T47D (cell line): ENCODE measurements around the gene CPLX4.

ENCODE experiments used
- DNase-seq, 2 experiments: peaks; one replicate each; pipeline versions ENCODE4 v3.0.0 to v3.0.0-alpha.2; 2011 to 2012; ENCODE audit warnings: low read depth in 1 of 2, low spot score in 1 of 2
- JUND ChIP-seq: IDR thresholded peaks from 2 replicates; pipeline ENCODE4 v1.6.1; 2012; ENCODE audit warnings: low read depth
- in situ Hi-C: cut with HindIII; loops from 2 replicates; pipeline ENCODE4 v1.10.0; 2016; ENCODE audit warnings: low sequenced_read_pairs, low pct_unique_long_range_greater_than_20kb

Gene CPLX4

DNA sequence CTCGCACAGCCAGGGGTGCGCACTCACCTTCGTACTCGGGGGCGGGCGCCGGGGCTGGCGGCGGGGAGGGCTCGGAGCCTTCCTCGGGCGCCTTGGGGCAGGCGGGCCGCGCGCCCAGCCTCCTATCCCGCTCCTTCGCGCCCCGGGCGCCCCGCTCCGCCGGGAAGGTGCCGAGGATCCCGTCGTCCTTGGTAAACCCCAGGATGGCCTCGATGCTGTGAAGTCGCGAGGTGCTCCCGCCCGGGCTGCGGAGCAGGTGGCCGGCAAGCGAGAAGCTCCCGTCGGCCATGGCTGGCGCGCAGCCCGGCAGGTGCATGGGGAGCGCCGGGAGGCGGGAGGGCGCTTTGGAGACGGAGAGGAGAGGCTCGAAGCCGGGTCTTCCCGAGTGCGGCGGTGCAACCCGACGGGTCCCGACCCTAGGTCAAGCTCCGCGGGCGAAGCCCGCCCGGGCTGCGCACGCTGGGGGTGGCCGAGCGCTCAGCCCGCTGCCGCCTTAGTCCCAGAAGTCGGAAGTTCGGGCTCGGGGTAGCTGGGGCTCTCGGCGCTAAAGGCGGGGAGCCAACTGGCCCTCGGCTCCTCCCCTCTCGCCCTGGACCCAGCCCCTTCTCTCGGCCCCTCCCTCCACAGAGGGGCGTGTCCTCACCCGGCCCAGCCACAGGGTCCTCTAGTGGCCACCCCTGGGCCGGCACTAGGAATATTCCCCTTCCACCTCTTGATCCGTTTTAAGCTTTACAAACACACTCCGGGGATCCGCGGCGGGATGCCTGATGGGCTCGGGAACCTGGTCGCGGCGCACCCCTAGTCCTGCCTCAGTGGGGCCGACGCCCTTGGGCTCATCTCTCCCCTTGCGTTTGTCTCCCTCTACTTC lies 45.3 kb downstream of the CPLX4 start, which contains the start of gene RAX:
RAX (minus strand) TSS at position 564 of the 868 bp plus-strand sequence; CDS start at position 316, 248 bp downstream.
- no peak for TF ChIP-seq JUND
- no peak for DNase-seq
- in situ Hi-C loops: no loop called here

GRCh38 chr18:59272221-59272888 lies 46.1 kb downstream of the CPLX4 start:
- DNase-seq: no peak
- TF ChIP-seq JUND: no peak
- in situ Hi-C loops: no loop called here

GRCh38 chr18:59271606-59272220 lies 46.7 kb downstream of the CPLX4 start:
- TF ChIP-seq JUND: no peak
- in situ Hi-C loops: no loop called here
- no peak for DNase-seq

DNA sequence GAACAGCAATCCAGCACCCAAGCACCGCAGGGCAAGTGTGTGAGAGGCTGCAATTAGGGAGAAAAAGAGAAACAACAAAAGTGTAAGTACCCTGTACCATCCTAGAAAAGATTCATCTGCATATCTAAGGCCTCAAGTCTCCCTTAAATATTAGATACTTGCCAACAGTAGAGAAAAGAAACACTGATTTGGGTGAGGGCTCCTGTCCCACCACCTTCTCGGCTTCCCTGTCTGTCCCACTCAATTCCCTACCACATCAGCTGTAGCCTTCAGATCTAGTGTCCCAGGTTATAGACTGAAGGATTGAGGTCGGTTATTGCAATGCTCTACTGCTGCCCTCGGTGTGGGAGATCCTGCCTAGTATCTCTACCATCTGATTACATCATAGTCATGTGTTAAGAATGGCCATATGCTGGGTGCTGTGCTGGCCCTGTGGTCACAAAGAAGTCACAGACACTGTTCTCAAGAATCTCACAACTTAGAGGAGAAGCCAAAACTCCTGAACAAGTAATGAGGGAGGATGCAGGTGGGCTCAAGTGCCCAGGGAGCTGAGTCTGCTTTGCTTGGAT lies 47.7 kb downstream of the CPLX4 start:
- in situ Hi-C loops: no loop called here
- no peak for DNase-seq
- no peak for TF ChIP-seq JUND

DNA sequence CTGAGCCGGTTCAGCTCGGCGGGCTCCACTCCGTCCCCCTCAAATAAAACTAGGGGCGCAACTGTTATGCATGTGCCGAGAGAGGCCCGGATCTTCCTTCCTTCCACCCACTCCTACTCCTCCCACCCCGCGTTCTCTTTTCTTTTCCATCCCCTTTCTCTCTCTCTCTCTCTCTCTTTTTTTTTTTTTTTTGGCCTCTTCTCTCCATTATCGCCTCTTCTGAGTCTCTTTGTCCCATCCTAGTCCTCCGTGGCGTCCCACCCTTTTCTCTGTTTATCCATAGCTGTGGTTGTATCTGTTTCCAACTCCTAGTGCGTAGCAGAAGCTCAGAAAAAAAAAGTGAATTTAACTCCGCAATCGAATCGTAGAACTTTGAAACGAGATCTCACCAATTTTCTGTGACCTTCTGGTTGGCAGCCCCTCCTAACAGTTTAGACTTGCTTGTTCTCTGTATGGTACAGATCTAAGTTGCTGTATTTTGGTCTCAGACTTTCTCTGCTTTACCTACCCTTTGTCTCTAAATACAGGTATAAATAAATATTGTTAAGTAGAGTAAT lies 48.8 kb downstream of the CPLX4 start:
- in situ Hi-C loops: no loop called here
- no peak for DNase-seq
- no peak for TF ChIP-seq JUND

- TF ChIP-seq JUND: no peak
- no peak for DNase-seq
- in situ Hi-C loops: no loop called here
Measured at GRCh38 chr18:59268721-59269562, 49.5 kb downstream of the CPLX4 start.

GRCh38 chr18:59268127-59268720 lies 50.2 kb downstream of the CPLX4 start:
- in situ Hi-C loops: no loop called here
- no peak for DNase-seq
- no peak for TF ChIP-seq JUND

- TF ChIP-seq JUND: no peak
- no peak for DNase-seq
- in situ Hi-C loops: no loop called here
Measured at GRCh38 chr18:59267503-59268126, 50.8 kb downstream of the CPLX4 start.

DNA sequence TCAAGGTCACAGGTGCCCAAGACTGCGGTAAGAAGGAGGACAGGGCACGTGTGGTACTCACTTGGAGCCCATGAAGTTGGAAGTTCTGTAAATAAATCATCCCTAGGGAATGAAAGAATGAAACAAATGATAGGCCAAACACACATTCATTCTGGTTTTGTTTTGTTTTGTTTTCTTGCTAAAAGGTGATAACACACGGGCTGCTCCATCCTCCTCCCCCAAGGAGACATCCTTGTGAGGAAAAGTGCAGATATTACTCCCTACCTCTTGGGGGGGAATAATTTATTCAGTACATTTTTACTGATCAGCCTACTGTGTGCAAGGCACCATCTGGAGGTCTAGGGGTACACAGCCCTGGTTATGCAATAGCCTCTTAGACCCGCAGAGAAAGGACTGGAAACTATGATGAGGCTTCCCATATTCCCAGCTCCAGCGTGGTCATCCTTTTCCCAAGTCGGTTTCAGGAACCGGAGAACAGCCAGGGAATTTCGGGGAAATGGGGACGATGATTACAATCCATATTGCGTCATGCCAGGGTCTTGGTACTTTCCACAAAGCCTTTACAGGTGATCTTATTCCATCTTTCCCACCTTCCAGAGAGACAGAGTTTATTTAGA lies 51.5 kb downstream of the CPLX4 start:
- no peak for TF ChIP-seq JUND
- DNase-seq: no peak
- in situ Hi-C loops: no loop called here

DNA sequence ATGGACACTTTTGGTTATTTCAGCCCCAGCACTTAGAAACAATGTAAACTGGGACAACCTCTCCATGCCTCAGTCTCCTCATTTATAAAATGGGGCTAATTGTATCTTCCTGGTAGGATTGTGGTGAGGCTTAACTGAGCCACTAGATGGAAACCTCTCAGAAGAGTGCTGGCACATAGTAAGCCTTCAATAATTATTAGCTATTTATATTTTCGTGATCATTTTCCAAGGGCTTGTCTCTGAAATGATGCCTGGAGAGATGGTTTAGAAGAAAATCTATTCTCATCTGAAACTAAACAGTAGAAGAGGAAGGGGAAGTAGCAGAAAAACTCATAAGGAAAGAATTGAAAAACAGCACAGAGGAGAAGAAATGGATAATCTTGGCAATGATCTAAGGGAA lies 52.0 kb downstream of the CPLX4 start:
- DNase-seq: no peak
- in situ Hi-C loops: no loop called here
- TF ChIP-seq JUND: no peak

GRCh38 chr18:59265974-59266369 lies 52.5 kb downstream of the CPLX4 start:
- in situ Hi-C loops: no loop called here
- no peak for DNase-seq
- TF ChIP-seq JUND: no peak
